Uterus (tissue), 2 donors: ENCODE data around the gene TMEM250.

ENCODE experiments used
- POLR2A ChIP-seq, 2 donors: fragments of 450-650 bp; IDR thresholded peaks; one replicate each; pipeline ENCODE4 v1.6.1; 2016; ENCODE audit warnings: antibody characterized with exemption in 2 of 2, mild to moderate bottlenecking in 1 of 2, moderate library complexity in 1 of 2
- TF ChIP-seq, protein P1 (sequence below), 4 experiments: fragments of 200-600 bp in 2 of 4; fragments of 450-650 bp in 2 of 4; sonication (generic) in 2 of 4; IDR thresholded peaks; one replicate each; pipeline ENCODE4 v1.5.1; 2016 to 2019; ENCODE audit warnings: antibody characterized with exemption in 4 of 4, mild to moderate bottlenecking in 2 of 4, moderate library complexity in 1 of 4

DNA sequence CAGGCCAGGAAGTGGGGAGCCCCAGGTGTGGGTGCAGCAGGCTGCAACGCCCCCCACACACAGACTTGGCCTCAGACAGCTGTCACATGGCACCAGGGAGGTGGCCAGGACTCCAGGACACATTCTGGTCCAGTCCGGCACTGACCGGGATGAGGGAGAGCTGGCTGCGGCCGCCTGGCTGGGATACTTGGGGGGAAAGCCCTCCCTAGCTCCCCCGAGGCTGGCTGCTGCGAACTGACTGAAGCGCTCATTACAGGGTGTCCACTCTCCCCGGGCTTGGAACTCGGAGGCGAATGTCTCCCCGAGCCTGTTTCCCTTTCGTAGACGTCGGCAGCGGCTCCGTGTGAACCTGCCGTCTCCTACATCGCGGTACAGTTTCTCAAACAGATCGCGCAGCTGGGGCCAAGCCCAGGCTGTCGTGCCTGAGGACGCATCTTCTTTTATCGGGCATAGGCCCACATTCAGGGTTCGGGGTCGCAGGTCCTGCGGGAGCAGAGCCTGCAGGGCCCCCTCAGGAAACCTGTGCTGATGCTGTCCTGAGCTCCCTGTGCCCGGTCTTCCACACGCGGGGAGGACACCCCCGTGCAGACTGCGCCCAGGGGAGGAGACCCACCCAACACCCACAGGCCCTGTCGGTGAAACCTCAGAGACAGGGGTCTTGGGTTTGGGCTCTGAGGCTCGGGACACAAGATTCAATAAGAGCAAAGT is 43.4 kb downstream of the TMEM250 start:
- TF ChIP-seq, protein P1, sequence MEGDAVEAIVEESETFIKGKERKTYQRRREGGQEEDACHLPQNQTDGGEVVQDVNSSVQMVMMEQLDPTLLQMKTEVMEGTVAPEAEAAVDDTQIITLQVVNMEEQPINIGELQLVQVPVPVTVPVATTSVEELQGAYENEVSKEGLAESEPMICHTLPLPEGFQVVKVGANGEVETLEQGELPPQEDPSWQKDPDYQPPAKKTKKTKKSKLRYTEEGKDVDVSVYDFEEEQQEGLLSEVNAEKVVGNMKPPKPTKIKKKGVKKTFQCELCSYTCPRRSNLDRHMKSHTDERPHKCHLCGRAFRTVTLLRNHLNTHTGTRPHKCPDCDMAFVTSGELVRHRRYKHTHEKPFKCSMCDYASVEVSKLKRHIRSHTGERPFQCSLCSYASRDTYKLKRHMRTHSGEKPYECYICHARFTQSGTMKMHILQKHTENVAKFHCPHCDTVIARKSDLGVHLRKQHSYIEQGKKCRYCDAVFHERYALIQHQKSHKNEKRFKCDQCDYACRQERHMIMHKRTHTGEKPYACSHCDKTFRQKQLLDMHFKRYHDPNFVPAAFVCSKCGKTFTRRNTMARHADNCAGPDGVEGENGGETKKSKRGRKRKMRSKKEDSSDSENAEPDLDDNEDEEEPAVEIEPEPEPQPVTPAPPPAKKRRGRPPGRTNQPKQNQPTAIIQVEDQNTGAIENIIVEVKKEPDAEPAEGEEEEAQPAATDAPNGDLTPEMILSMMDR (IDR thresholded peaks at IDR 0.05) = no peak
- no peak for TF ChIP-seq POLR2A (IDR thresholded peaks at IDR 0.05)
